Common myeloid progenitor, CD34-positive (primary cell): Measurements from ENCODE around the gene FAM171A2.

ENCODE experiments used
- CTCF ChIA-PET: fragments of 350-600 bp; sonication (Branson Sonifier 250); formaldehyde crosslinking; loops from one replicate; lab custom pipeline; 2021; ENCODE audit warnings: antibody characterized with exemption; lab: Charles Lee
- POLR2A ChIA-PET: fragments of 350-600 bp; sonication (Branson Sonifier 250); formaldehyde crosslinking; loops from one replicate; lab custom pipeline; 2021; ENCODE audit warnings: antibody characterized with exemption; lab: Charles Lee
- DNase-seq, 3 donors: peaks; one replicate each; pipeline versions ENCODE4 v3.0.0 to v3.0.0-alpha.2; 2013
- H3K27ac ChIP-seq, 2 experiments: 1 replicate in 1 of 2; 2 replicates in 1 of 2; pipeline ENCODE4 v1.7.0; 2013; ENCODE audit warnings: inconsistent platforms in 2 of 2, low read length in 2 of 2, mild to moderate bottlenecking in 2 of 2, low read depth in 1 of 2, moderate library complexity in 1 of 2; ENCODE audit not compliant: severe bottlenecking in 2 of 2, insufficient read depth in 1 of 2, poor library complexity in 1 of 2
- H3K27me3 ChIP-seq, 5 experiments: replicated peaks in 2 of 5; 1 replicate in 3 of 5; 2 replicates in 2 of 5; pipeline versions ENCODE4 v1.6.1 to v1.7.0; 2013; ENCODE audit warnings: low read length in 4 of 5, mild to moderate bottlenecking in 2 of 5, moderate library complexity in 2 of 5, inconsistent platforms in 1 of 5; ENCODE audit not compliant: insufficient read depth in 5 of 5, control insufficient read depth in 4 of 5
- H3K36me3 ChIP-seq, 4 experiments: 1 replicate in 2 of 4; 2 replicates in 2 of 4; pipeline versions ENCODE4 v1.6.1 to v1.7.0; 2013; ENCODE audit warnings: low read length in 3 of 4, control low read depth in 1 of 4, mild to moderate bottlenecking in 1 of 4; ENCODE audit not compliant: control insufficient read depth in 4 of 4, insufficient read depth in 4 of 4
- H3K4me1 ChIP-seq, 4 experiments: 1 replicate in 3 of 4; 2 replicates in 1 of 4; pipeline versions ENCODE4 v1.6.1 to v1.7.1; 2013; ENCODE audit warnings: low read length in 3 of 4, mild to moderate bottlenecking in 3 of 4, control low read depth in 1 of 4, inconsistent platforms in 1 of 4, moderate library complexity in 1 of 4; ENCODE audit not compliant: control insufficient read depth in 4 of 4, insufficient read depth in 4 of 4; ENCODE audit errors: control extremely low read depth in 1 of 4
- H3K4me3 ChIP-seq, 7 experiments: 1 replicate in 4 of 7; 2 replicates in 3 of 7; pipeline versions ENCODE4 v1.5.1 to v1.7.0; 2013; ENCODE audit warnings: mild to moderate bottlenecking in 7 of 7, low read length in 6 of 7, moderate library complexity in 6 of 7, inconsistent platforms in 2 of 7, low read depth in 2 of 7, control low read depth in 1 of 7; ENCODE audit not compliant: insufficient read depth in 4 of 7, control insufficient read depth in 1 of 7; ENCODE audit errors: extremely low read depth in 1 of 7
- H3K9me3 ChIP-seq, 5 experiments: 1 replicate in 4 of 5; 2 replicates in 1 of 5; pipeline versions ENCODE4 v1.6.1 to v1.7.1; 2013; ENCODE audit warnings: low read length in 4 of 5, mild to moderate bottlenecking in 2 of 5, inconsistent platforms in 1 of 5, low read depth in 1 of 5, moderate library complexity in 1 of 5; ENCODE audit not compliant: control insufficient read depth in 4 of 5, insufficient read depth in 2 of 5; ENCODE audit errors: control extremely low read depth in 1 of 5
- WGBS: methylation state at CpG from one replicate; pipeline ENCODE4 v1.1.5; 2013; ENCODE audit not compliant: insufficient coverage; 5-methylcytosine and 5-hydroxymethylcytosine counted together

FAM171A2 gene

GRCh38 chr17:44351961-44352827 lies 11.5 kb downstream of the FAM171A2 start:
- CTCF ChIA-PET, result interaction anchor here (0.6 to 10.1 kb wide), 14 partner anchors 9 to 259 kb away, joined by 3 to 84 read pairs (median 4); no protein-coding TSS in a partner anchor
- Histone ChIP-seq H3K4me3 (no peak overlapping the region), H3K4me1 (peaks cover 5 to 27% (median 18%) of the 10 kb centered on the region in 4 experiments), H3K27me3 (peaks cover 0 to 4% (median 0%) of the 10 kb centered on the region in 5 experiments), H3K36me3 (peaks cover 0 to 33% (median 22%) of the 10 kb centered on the region in 4 experiments), H3K27ac (no peak overlapping the region), H3K9me3 (no peaks in the 10 kb centered on the region)
- WGBS, result 93% methylated on average over 36 of the region's 36 CpGs
- POLR2A ChIA-PET, result no interaction called here
- no peak for DNase-seq

- ChIA-PET CTCF (interaction anchor here (0.6 to 10.1 kb wide), 13 partner anchors 10 to 259 kb away, joined by 3 to 84 read pairs (median 5); no protein-coding TSS in a partner anchor), POLR2A (no interaction called here)
- Histone ChIP-seq H3K36me3 (peaks cover 0 to 33% (median 22%) of the 10 kb centered on the region in 4 experiments), H3K4me3 (no peak overlapping the region), H3K9me3 (no peaks in the 10 kb centered on the region), H3K4me1 (peaks cover 5 to 27% (median 18%) of the 10 kb centered on the region in 4 experiments), H3K27me3 (peaks cover 0 to 4% (median 0%) of the 10 kb centered on the region in 5 experiments), H3K27ac (no peak overlapping the region)
- DNase-seq, result no peak
- 96% methylated on average over 7 of the region's 8 CpGs for WGBS
Measured at GRCh38 chr17:44351464-44351863, 12.2 kb downstream of the FAM171A2 start.

GRCh38 chr17:44350733-44351226 lies 12.9 kb downstream of the FAM171A2 start:
- ChIA-PET POLR2A (interaction anchor here (1.0 kb wide), 1 partner anchor 149 kb away, joined by 3 read pairs; no protein-coding TSS in a partner anchor), CTCF (interaction anchor here (1.1 to 10.1 kb wide), 13 partner anchors 9 to 260 kb away, joined by 3 to 84 read pairs (median 5); no protein-coding TSS in a partner anchor)
- peak; percentile 72 to 81 (median 73) for DNase-seq
- no peaks in the 10 kb centered on the region for H3K9me3 ChIP-seq
- H3K4me3 ChIP-seq, result no peak overlapping the region
- H3K27me3 ChIP-seq, result peaks cover 0 to 4% (median 0%) of the 10 kb centered on the region in 5 experiments
- H3K4me1 ChIP-seq, result peaks cover 5 to 32% (median 24%) of the 10 kb centered on the region in 4 experiments
- no peak overlapping the region for H3K27ac ChIP-seq
- 53% methylated on average over 4 of the region's 6 CpGs for whole genome bisulfite sequencing
- peaks cover 0 to 33% (median 20%) of the 10 kb centered on the region in 4 experiments for H3K36me3 ChIP-seq

DNA sequence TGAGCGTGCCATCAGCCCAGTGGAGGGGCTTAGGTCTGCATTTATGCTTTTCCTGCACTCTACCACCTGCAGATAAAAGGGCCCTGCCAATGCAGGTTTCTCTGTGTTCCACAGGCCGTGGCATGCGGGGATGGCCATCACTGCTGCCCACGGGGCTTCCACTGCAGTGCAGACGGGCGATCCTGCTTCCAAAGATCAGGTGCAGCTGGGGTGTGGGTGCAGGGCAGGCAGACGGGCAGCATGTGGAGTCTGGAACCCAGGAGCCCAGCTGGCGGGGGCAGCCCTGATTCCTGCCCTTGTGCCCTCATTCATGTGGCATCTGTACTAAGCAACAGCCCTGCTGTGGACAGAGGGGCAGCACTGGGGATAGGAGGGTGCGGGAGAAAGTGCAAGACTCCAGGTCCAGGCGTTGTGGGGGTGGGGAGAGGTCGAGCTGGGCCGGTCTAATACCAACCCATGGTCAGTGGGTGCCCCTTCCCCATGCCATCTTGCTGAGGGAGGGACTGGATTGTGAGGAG lies 14.0 kb downstream of the FAM171A2 start:
- POLR2A ChIA-PET, result no interaction called here
- H3K27ac ChIP-seq, result no peak overlapping the region
- peaks cover 0 to 33% (median 20%) of the 10 kb centered on the region in 4 experiments for H3K36me3 ChIP-seq
- H3K9me3 ChIP-seq, result no peaks in the 10 kb centered on the region
- WGBS, result 97% methylated on average over 8 of the region's 12 CpGs
- H3K4me3 ChIP-seq, result no peak overlapping the region
- CTCF ChIA-PET, result interaction anchor here (0.6 to 10.1 kb wide), 13 partner anchors 8 to 313 kb away, joined by 3 to 84 read pairs (median 5); no protein-coding TSS in a partner anchor
- H3K27me3 ChIP-seq, result peaks cover 0 to 4% (median 0%) of the 10 kb centered on the region in 5 experiments
- DNase-seq, result no peak
- H3K4me1 ChIP-seq, result peaks cover 5 to 33% (median 30%) of the 10 kb centered on the region in 4 experiments

GRCh38 chr17:44348988-44349364 lies 14.7 kb downstream of the FAM171A2 start:
- Histone ChIP-seq H3K36me3 (peaks cover 0 to 33% (median 20%) of the 10 kb centered on the region in 4 experiments), H3K9me3 (no peaks in the 10 kb centered on the region), H3K27me3 (peaks cover 0 to 4% (median 0%) of the 10 kb centered on the region in 5 experiments), H3K4me3 (no peak overlapping the region), H3K4me1 (peaks cover 5 to 30% (median 28%) of the 10 kb centered on the region in 4 experiments), H3K27ac (no peak overlapping the region)
- POLR2A ChIA-PET, result no interaction called here
- 100% methylated on average over 5 of the region's 6 CpGs for WGBS
- CTCF ChIA-PET, result interaction anchor here (0.9 to 10.1 kb wide), 7 partner anchors 9 to 148 kb away, joined by 4 to 84 read pairs (median 6); no protein-coding TSS in a partner anchor
- no peak for DNase-seq

GRCh38 chr17:44348234-44348987 lies 15.2 kb downstream of the FAM171A2 start:
- peaks cover 5 to 30% (median 24%) of the 10 kb centered on the region in 4 experiments for H3K4me1 ChIP-seq
- no peak overlapping the region for H3K4me3 ChIP-seq
- H3K36me3 ChIP-seq, result peaks cover 0 to 33% (median 20%) of the 10 kb centered on the region in 4 experiments
- CTCF ChIA-PET, result interaction anchor here (0.9 to 10.1 kb wide), 9 partner anchors 10 to 147 kb away, joined by 3 to 84 read pairs (median 4); no protein-coding TSS in a partner anchor
- H3K27me3 ChIP-seq, result peaks cover 0 to 3% (median 0%) of the 10 kb centered on the region in 5 experiments
- H3K27ac ChIP-seq, result no peak overlapping the region
- WGBS, result 84% methylated on average over 9 of the region's 9 CpGs
- POLR2A ChIA-PET, result no interaction called here
- peak in 2 of 3 donors; percentile 63 to 66 for DNase-seq
- no peaks in the 10 kb centered on the region for H3K9me3 ChIP-seq
